PFSK-1 (cell line): ENCODE data around the gene ACSL3.

Experiments used
- FOXP2 ChIP-seq: optimal IDR thresholded peaks from 2 replicates; pipeline ENCODE3; 2011; ENCODE audit warnings: borderline replicate concordance, control low read depth, inconsistent platforms; ENCODE audit not compliant: insufficient read depth; ENCODE audit errors: extremely low read length, extremely low read depth
- POLR2AphosphoS5 ChIP-seq: IDR thresholded peaks from 2 replicates; pipeline ENCODE4 v1.6.1; 2012; ENCODE audit warnings: low read depth, mild to moderate bottlenecking, control low read depth, low read length, moderate library complexity
- SIN3A ChIP-seq: IDR thresholded peaks from 2 replicates; pipeline ENCODE4 v1.6.1; 2012; ENCODE audit warnings: mild to moderate bottlenecking, low read length, moderate library complexity, borderline replicate concordance; ENCODE audit not compliant: insufficient read depth
- TAF1 ChIP-seq: IDR thresholded peaks from 2 replicates; pipeline ENCODE4 v1.6.1; 2012; ENCODE audit warnings: low read length, control low read depth, borderline replicate concordance; ENCODE audit not compliant: insufficient read depth
- TF ChIP-seq, protein P1 (sequence below), 2 experiments: IDR thresholded peaks; 2 replicates each; pipeline versions ENCODE4 v1.6.1 to v1.8.0; 2011 to 2012; ENCODE audit warnings: low read depth in 2 of 2, low read length in 2 of 2, control low read depth in 1 of 2, inconsistent platforms in 1 of 2, mild to moderate bottlenecking in 1 of 2, moderate library complexity in 1 of 2; ENCODE audit not compliant: insufficient read depth in 1 of 2

ACSL3 gene

DNA sequence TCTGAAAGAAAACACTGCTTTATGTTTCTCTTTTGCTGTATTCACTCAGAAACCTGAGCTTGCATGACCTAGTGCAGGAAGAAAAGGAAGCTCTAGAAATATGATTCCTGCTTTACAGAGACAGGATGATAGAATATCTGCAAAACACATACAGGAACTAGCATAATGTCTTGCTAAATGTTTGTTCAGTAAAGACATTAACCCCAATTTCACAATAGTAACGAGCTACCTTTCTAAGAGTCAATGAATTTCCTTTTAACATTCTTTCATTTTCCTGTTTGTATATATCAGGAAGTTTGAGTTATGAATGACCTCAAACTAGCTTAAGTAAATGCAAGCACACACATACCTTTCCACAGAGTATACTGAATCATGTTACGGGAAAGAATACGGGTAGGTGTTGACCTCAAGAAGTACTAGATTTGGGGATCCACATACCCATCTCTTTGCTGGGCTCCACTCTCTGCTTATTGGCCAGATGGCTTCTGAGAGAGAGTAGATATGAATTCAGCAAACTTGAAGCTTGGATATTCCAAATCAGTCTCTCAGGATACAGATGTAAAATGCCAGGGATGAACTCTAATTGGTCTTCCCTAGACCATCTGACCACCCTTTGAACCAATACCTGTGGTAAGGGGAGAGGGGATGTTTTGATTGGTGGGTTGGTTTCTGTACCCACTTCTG, 18.2 kb upstream of the ACSL3 start:
- TF ChIP-seq FOXP2 (no peak), TAF1 (no peak), SIN3A (no peak), POLR2AphosphoS5 (no peak)
- TF ChIP-seq, protein P1, sequence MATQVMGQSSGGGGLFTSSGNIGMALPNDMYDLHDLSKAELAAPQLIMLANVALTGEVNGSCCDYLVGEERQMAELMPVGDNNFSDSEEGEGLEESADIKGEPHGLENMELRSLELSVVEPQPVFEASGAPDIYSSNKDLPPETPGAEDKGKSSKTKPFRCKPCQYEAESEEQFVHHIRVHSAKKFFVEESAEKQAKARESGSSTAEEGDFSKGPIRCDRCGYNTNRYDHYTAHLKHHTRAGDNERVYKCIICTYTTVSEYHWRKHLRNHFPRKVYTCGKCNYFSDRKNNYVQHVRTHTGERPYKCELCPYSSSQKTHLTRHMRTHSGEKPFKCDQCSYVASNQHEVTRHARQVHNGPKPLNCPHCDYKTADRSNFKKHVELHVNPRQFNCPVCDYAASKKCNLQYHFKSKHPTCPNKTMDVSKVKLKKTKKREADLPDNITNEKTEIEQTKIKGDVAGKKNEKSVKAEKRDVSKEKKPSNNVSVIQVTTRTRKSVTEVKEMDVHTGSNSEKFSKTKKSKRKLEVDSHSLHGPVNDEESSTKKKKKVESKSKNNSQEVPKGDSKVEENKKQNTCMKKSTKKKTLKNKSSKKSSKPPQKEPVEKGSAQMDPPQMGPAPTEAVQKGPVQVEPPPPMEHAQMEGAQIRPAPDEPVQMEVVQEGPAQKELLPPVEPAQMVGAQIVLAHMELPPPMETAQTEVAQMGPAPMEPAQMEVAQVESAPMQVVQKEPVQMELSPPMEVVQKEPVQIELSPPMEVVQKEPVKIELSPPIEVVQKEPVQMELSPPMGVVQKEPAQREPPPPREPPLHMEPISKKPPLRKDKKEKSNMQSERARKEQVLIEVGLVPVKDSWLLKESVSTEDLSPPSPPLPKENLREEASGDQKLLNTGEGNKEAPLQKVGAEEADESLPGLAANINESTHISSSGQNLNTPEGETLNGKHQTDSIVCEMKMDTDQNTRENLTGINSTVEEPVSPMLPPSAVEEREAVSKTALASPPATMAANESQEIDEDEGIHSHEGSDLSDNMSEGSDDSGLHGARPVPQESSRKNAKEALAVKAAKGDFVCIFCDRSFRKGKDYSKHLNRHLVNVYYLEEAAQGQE (IDR thresholded peaks at IDR 0.05; ENCODE audit: insufficient read depth in 1 of 2, low read depth in 2 of 2, low read length in 2 of 2) = no peak

DNA sequence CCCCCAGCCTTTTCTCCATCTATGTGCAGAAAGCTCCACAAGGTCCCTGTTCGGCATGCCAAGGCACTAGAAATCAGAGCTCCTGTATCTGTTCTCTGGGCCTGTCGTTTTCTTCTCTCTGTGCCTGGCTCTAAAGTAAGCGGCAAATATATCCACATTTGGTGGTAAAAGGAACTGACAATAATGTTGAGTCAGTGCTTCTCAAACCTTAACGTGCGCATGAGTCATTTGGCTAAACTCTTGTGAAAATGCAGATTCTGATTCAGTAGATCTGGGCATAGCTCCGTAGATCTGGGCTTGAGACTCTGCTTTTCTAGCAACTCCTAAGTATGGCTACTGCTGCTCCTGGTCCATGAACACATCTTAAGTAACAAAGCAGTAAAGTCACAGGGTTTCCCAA, 16.5 kb upstream of the ACSL3 start:
- TF ChIP-seq TAF1 = no peak
- TF ChIP-seq, protein P1 (IDR thresholded peaks at IDR 0.05; ENCODE audit: insufficient read depth in 1 of 2, low read depth in 2 of 2, low read length in 2 of 2) = no peak
- no peak for TF ChIP-seq FOXP2
- no peak for TF ChIP-seq POLR2AphosphoS5
- TF ChIP-seq SIN3A = no peak

DNA sequence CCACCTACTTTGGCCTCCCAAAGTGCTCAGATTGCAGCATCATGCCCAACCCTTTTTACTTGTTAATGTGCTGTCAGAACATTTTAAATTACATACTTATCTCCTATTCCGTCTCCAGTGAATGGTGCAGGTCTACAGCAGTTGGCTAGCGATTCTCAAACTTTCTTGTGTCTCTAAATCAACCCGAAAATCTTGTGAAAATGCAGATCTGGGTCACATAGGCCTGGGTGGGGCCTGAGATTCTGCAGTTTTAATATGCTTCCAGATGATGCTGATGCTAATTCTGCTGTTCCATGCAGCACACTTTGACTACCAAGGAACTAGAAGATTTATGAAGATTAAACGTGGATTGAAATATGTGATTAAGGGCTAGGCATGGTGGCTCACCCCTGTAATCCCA, 14.8 kb upstream of the ACSL3 start:
- TF ChIP-seq, protein P1 (IDR thresholded peaks at IDR 0.05; ENCODE audit: insufficient read depth in 1 of 2, low read depth in 2 of 2, low read length in 2 of 2) = no peak
- TF ChIP-seq POLR2AphosphoS5 (no peak), SIN3A (no peak), TAF1 (no peak)

DNA sequence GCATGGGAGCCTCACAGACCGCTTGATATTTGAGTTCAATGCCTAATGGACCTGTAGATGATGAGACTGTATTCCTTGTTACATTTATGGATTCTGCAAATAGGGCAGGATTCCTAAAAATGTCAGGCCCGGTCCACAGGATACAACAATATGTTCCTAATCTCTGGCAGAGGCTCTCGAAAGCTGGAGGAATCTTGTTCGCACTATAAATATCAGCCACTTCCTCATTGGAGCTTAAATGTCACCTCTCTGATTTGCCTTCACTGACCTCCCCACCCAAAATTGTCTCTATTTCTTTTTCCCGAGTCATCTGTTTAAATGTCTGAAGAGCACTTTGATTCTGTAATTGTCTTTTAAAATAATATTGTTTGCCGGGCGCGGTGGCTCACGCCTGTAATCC, 12.0 kb upstream of the ACSL3 start:
- TF ChIP-seq, protein P1 (IDR thresholded peaks at IDR 0.05; ENCODE audit: insufficient read depth in 1 of 2, low read depth in 2 of 2, low read length in 2 of 2) = no peak
- no peak for TF ChIP-seq SIN3A
- no peak for TF ChIP-seq POLR2AphosphoS5
- no peak for TF ChIP-seq FOXP2
- TF ChIP-seq TAF1 = no peak
